Neural progenitor cell (in vitro differentiated cells): ENCODE results near the gene LRFN2. TPM values are rescaled to one million over a fixed set of nuclear protein-coding genes. Genes with fewer than 3 reads are reported as not detected.

ENCODE experiments used
- DNase-seq: peaks from one replicate; pipeline ENCODE4 v3.0.0-alpha.2; 2016; ENCODE audit warnings: low spot score
- H2AFZ ChIP-seq: fragments of 200-600 bp; sonication (generic); replicated peaks from 2 replicates; pipeline ENCODE4 v1.6.1; 2016; ENCODE audit warnings: antibody characterized with exemption
- H3F3A ChIP-seq: fragments of 200-600 bp; sonication (generic); 2 replicates; pipeline ENCODE4 v1.6.1; 2016; ENCODE audit warnings: antibody characterized with exemption, low read depth
- H3K27ac ChIP-seq: fragments of 200-600 bp; sonication (generic); 2 replicates; pipeline ENCODE4 v1.5.1; 2016; ENCODE audit warnings: mild to moderate bottlenecking
- H3K27me3 ChIP-seq: fragments of 200-600 bp; sonication (generic); 2 replicates; pipeline ENCODE4 v1.6.1; 2016; ENCODE audit warnings: mild to moderate bottlenecking, moderate library complexity
- H3K36me3 ChIP-seq: fragments of 200-600 bp; sonication (generic); 2 replicates; pipeline ENCODE4 v1.5.1; 2016
- H3K4me1 ChIP-seq: fragments of 200-600 bp; sonication (generic); 2 replicates; pipeline ENCODE4 v1.6.1; 2016; ENCODE audit warnings: mixed run types
- H3K4me2 ChIP-seq: fragments of 200-600 bp; sonication (generic); 2 replicates; pipeline ENCODE4 v1.6.1; 2016
- H3K4me3 ChIP-seq: fragments of 200-600 bp; sonication (generic); 2 replicates; pipeline ENCODE4 v1.5.1; 2016
- H3K79me2 ChIP-seq: fragments of 200-600 bp; sonication (generic); 2 replicates; pipeline ENCODE4 v1.6.1; 2016; ENCODE audit warnings: low read depth
- H3K9ac ChIP-seq: fragments of 200-600 bp; sonication (generic); 2 replicates; pipeline ENCODE4 v1.6.1; 2016
- H3K9me3 ChIP-seq: fragments of 200-600 bp; sonication (generic); 2 replicates; pipeline ENCODE4 v1.5.1; 2016; ENCODE audit warnings: low read depth
- H4K20me1 ChIP-seq: fragments of 200-600 bp; sonication (generic); 2 replicates; pipeline ENCODE4 v1.6.1; 2016; ENCODE audit warnings: low read depth
- H3K27ac Mint-ChIP-seq: 3 replicates; pipeline ENCODE4 v1.8.0; 2021; ENCODE audit warnings: mixed read lengths
- H3K27me3 Mint-ChIP-seq: 2 replicates; pipeline ENCODE4 v1.8.0; 2022; ENCODE audit warnings: low read depth, mild to moderate bottlenecking, inconsistent platforms, moderate library complexity, mixed read lengths; ENCODE audit not compliant: insufficient read depth
- H3K36me3 Mint-ChIP-seq: 3 replicates; pipeline ENCODE4 v1.8.0; 2021; ENCODE audit warnings: mixed read lengths
- H3K4me1 Mint-ChIP-seq: 3 replicates; pipeline ENCODE4 v1.8.0; 2021; ENCODE audit warnings: mixed read lengths
- H3K4me3 Mint-ChIP-seq: 3 replicates; pipeline ENCODE4 v1.8.0; 2021; ENCODE audit warnings: mild to moderate bottlenecking, moderate library complexity, mixed read lengths
- H3K9me3 Mint-ChIP-seq: 3 replicates; pipeline ENCODE4 v1.8.0; 2020; ENCODE audit warnings: mixed read lengths
- CTCF ChIP-seq: fragments of 200-600 bp; sonication (generic); IDR thresholded peaks from 2 replicates; pipeline ENCODE4 v1.5.1; 2017; ENCODE audit warnings: antibody characterized with exemption, mild to moderate bottlenecking
- EZH2 ChIP-seq: fragments of 200-600 bp; sonication (generic); IDR thresholded peaks from 2 replicates; pipeline ENCODE4 v1.6.1; 2017; ENCODE audit warnings: antibody characterized with exemption, mild to moderate bottlenecking, moderate library complexity
- EZH2phosphoT487 ChIP-seq: fragments of 200-600 bp; sonication (generic); IDR thresholded peaks from 2 replicates; pipeline ENCODE4 v1.6.1; 2017; ENCODE audit warnings: antibody characterized with exemption
- total RNA-seq: library from RNA; depleted of rRNA; stranded (reverse); fragments of >200 nt; gene quantifications from 2 replicates; pipeline ENCODE4 v1.2.3, GENCODE V29; 2015; ENCODE audit warnings: low replicate concordance

LRFN2 gene
- total RNA-seq, 1 donor from 2014 or later, result not detected

DNA sequence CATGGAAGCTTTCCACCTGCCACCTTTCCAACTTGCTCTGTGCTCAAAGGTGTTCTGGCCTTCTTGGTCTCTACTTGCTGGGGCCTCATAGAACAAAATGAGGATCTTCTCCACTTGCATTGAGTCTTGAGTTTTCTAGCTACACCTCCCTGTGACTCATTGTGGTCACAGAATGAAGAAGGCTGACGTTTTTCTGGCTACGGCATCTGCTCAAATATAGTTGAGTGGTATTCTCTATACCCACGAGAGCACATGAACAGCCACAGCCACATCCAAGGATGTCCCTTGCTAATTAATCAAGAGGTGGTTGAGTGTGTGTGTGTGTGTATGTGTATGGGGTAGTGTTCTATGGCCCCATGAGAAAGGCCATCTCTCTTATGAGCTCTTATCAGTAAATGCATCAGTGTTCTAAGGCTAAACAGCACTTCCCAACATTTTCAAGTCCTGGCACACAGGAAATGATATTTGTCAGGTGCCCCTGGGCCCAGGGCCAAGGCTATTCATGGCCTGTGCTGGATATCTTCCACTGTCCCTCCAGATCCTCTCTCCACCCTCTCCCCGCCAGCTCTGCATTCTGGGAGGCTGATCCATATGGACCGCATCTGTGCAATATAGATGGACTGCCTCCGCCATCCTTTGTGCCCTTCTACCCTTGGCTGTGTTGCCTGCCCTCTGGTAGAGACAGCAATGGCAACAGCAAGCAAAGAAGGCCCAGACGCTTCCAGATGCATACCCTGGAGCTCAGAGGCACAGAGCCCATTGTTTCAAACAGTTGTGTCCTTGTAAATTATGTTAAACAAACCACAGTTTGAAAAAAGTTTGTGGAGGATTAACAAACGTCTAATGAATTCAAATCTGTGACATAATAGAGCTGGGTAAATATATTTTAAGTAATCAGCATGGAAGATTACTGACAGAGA is 150.2 kb downstream of the LRFN2 start:
- H3K4me3 ChIP-seq, result no peak overlapping the region
- H4K20me1 ChIP-seq, result no peaks in the 10 kb centered on the region
- no peaks in the 10 kb centered on the region for H3K79me2 ChIP-seq
- no peak overlapping the region for H3K4me3 Mint-ChIP-seq
- H3K27ac ChIP-seq, result no peak overlapping the region
- peaks cover 9% of the 10 kb centered on the region for H3K4me1 ChIP-seq
- H3K9me3 ChIP-seq, result no peaks in the 10 kb centered on the region
- H3F3A ChIP-seq, result no peaks in the 10 kb centered on the region
- peaks cover 10% of the 10 kb centered on the region for H3K4me1 Mint-ChIP-seq
- H3K9ac ChIP-seq, result no peak overlapping the region
- H3K27ac Mint-ChIP-seq, result no peak overlapping the region
- no peak for TF ChIP-seq EZH2phosphoT487
- TF ChIP-seq CTCF, result no peak
- TF ChIP-seq EZH2, result no peak
- no peak overlapping the region for H2AFZ ChIP-seq
- DNase-seq, result no peak
- H3K9me3 Mint-ChIP-seq, result no peaks in the 10 kb centered on the region
- H3K4me2 ChIP-seq, result no peak overlapping the region
- H3K27me3 ChIP-seq, result no peaks in the 10 kb centered on the region
- H3K36me3 Mint-ChIP-seq, result no peaks in the 10 kb centered on the region
- peaks cover 10% of the 10 kb centered on the region for H3K27me3 Mint-ChIP-seq
- no peaks in the 10 kb centered on the region for H3K36me3 ChIP-seq

GRCh38 chr6:40432982-40433381 is 154.2 kb downstream of the LRFN2 start:
- no peaks in the 10 kb centered on the region for H3K9me3 Mint-ChIP-seq
- no peaks in the 10 kb centered on the region for H3K79me2 ChIP-seq

GRCh38 chr6:40431706-40432105 is 155.5 kb downstream of the LRFN2 start:
- Mint-ChIP-seq H3K27ac (no peak overlapping the region), H3K27me3 (no peaks in the 10 kb centered on the region), H3K36me3 (no peaks in the 10 kb centered on the region), H3K9me3 (no peaks in the 10 kb centered on the region), H3K4me1 (no peaks in the 10 kb centered on the region), H3K4me3 (no peak overlapping the region)
- Histone ChIP-seq H3K36me3 (no peaks in the 10 kb centered on the region), H3K27ac (no peak overlapping the region), H3K4me3 (no peak overlapping the region), H3K27me3 (no peaks in the 10 kb centered on the region), H3K4me2 (no peak overlapping the region), H3K4me1 (no peaks in the 10 kb centered on the region), H4K20me1 (no peaks in the 10 kb centered on the region), H2AFZ (no peak overlapping the region), H3K9me3 (no peaks in the 10 kb centered on the region), H3K9ac (no peak overlapping the region), H3F3A (no peaks in the 10 kb centered on the region), H3K79me2 (no peaks in the 10 kb centered on the region)
- no peak for DNase-seq
- no peak for TF ChIP-seq EZH2
- TF ChIP-seq CTCF, result no peak
- no peak for TF ChIP-seq EZH2phosphoT487

More at GRCh38 chr6:40432982-40433381, 154.2 kb downstream of the LRFN2 start:
- Histone ChIP-seq H3K9ac (no peak overlapping the region), H3F3A (no peaks in the 10 kb centered on the region), H2AFZ (no peak overlapping the region), H3K27me3 (no peaks in the 10 kb centered on the region), H4K20me1 (no peaks in the 10 kb centered on the region), H3K9me3 (no peaks in the 10 kb centered on the region), H3K27ac (no peak overlapping the region), H3K4me2 (no peak overlapping the region), H3K36me3 (no peaks in the 10 kb centered on the region), H3K4me1 (peaks cover 9% of the 10 kb centered on the region), H3K4me3 (no peak overlapping the region)
- Mint-ChIP-seq H3K27ac (no peak overlapping the region), H3K27me3 (no peaks in the 10 kb centered on the region), H3K4me1 (peaks cover 4% of the 10 kb centered on the region), H3K4me3 (no peak overlapping the region), H3K36me3 (no peaks in the 10 kb centered on the region)
- no peak for DNase-seq
- TF ChIP-seq CTCF, result no peak
